Measurements from ENCODE around the gene WWP2.

The WWP2 gene

GRCh38 chr16:69859105-69859989, 97.2 kb downstream of the WWP2 start:
- no peak for DNase-seq

- no peak for DNase-seq
Observed at GRCh38 chr16:69860233-69861231, 98.4 kb downstream of the WWP2 start.

DNA sequence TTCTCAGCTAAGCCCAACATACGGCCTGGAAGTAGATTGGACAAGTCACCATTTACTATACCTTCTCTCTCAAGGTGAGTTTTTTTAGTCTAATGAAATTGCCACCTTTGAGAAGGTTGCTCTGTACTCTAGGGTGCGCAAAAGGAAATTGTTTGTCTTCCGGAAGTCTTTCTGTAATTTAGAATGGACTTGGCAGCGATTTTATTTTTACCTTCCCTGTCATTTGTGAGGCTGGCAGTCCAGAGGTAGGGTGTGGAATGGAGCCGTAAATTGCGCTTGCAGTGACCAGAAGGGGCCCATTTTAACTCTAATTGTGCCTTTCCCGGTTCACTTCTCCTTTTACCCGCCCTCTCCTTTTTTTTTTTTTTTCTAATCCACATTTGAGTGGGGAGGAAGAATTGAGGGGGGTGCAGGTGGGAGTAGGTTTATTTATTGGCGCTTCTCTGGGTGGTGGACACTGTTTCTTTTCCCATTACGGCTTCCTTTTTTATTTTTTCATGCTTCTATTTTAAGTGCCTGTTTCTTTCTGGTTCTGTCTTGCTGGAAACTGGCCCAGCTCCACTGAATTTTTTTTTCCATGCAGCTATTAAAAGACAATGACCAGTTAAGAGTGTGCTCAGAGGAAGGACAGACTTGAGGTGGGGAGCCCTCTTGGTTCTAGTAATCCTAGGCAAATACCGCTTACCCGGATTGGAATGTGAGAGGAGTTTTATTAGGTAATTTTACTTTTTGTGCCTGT, 99.3 kb downstream of the WWP2 start:
- DNase-seq: no peak

GRCh38 chr16:69863401-69864281, 101.5 kb downstream of the WWP2 start:
- DNase-seq: no peak

DNA sequence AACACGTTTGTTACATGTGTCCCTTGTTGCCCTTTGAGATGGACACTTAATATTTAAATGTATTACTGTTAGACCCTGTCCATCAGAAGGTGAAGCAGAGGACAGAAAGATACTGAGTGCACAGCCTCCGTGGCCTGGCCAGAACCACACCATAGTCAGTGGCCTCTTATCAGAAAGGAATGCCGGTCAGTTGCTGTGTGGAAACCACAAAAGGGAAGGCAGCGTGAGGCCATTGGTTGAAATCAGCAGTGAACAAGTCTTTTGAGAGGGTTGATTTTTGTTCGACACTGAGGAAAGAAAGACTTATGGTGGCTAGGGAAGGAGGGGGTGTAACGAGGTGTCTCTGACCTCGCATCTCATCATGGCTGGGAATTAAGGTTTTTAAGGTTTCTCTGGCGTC, 103.6 kb downstream of the WWP2 start:
- no peak for DNase-seq

DNA sequence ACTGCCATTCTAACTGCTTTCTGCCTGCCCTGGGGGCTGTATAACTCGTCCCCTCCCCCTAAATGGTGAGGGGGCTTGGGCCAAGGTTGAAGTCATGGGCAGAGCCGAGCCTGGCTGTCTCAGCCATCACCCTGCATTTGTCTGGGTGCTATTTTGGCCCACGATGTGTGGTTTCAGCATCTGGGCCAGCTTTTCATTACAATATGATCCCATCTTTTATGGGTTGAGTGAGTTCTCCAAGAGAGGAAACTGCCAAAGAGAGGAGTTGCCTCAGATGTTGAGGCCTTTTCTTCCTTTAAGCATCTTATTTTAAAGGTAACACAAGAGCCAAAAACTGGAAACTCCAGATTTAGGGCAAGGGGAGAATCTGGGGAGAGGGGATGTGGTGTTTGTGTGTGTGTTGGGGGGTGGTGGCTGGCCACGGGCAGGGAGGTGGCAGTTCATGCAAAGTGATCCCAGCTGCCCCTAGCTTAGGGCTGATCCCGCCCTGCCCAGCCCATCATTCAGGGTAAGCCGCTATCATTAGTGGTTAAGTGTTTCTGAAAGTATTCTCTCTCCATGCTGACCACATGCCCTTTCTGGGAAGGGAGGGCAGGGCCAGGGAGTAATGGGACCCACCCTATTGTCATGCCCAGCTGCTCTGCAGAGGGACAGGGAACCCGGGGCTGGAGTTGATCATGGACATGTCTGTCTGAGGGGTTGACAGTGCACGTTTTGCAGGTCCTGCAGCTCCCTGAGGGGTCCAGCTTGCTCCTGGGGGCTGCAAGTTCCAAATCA, 105.8 kb downstream of the WWP2 start:
- no peak for DNase-seq

DNA sequence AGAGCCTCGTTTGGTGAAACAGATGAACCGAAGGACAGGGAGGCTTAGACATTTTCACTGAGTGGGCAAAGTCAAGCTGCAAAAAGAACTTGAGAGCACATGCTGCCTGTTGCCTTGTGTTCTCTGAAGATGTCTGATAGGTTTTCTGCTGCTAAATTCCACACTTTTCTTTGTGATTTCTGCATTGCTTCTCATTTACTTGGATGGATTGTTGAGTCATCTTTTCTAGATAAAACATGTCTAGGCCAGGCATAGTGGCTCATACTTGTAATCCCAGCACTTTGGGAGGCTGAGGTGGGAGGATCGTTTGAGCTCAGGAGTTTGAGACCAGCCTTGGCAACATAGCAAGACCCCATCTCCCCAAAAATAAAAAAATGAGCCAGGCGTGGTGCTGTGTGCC, 108.6 kb downstream of the WWP2 start:
- DNase-seq: no peak

DNA sequence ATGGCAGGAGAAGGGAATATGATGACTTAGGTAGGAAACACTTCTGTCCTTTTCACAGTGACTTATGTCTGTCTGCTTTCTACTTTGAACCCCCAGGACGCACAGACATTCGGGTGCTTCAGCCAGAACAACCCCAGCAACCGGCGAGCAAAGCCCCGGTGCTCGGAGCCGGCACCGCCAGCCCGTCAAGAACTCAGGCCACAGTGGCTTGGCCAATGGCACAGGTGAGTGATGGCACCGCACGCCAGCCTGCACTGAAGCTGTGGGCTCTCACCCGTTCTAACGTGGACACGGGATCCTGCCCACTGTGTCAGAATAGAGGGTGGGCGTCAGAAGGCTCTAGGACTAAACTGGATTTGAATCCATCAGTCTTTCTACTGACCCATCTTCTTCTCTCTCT, 109.6 kb downstream of the WWP2 start:
- DNase-seq: no peak

DNA sequence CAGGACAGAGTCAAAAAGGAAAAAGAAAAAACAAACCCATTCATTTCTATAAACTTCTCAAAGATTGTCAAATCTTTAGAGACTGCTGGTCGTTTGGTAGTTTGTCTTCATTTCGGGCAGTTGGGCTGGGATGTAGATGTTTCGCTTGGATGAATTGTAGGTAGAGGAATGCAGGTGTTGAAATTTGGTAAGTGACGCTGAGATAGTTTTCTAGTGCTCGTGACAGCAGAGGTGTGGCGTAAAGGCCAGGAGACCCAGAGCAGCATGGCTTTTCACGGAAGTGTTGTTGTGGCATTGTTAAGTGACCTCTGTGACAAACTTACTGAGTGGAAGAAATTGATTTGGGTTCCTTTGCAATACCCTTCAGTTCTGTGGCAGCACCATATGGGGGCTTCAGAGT, 110.8 kb downstream of the WWP2 start:
- no peak for DNase-seq

- no peak for DNase-seq
Observed at GRCh38 chr16:69873783-69874182, 111.7 kb downstream of the WWP2 start.

DNA sequence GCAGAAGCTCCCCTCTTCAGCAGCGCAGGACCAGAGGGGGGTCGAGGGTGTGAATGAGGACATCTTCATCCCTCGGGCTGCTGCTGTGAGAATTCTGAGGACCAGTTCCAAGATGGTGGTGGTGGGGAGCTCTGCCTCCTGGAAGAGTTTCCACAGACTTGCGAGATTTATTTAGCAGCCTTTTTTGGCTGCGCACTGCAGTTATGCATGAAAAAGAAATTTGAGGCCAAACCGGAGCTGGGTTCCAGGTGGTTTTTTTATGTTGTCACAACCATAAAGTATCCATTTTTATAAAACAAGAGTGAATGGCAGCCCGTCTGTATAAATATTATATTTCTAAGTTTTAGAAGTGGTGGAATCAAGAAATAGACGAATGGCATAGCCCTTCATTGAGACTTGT, 112.1 kb downstream of the WWP2 start:
- DNase-seq: no peak

DNA sequence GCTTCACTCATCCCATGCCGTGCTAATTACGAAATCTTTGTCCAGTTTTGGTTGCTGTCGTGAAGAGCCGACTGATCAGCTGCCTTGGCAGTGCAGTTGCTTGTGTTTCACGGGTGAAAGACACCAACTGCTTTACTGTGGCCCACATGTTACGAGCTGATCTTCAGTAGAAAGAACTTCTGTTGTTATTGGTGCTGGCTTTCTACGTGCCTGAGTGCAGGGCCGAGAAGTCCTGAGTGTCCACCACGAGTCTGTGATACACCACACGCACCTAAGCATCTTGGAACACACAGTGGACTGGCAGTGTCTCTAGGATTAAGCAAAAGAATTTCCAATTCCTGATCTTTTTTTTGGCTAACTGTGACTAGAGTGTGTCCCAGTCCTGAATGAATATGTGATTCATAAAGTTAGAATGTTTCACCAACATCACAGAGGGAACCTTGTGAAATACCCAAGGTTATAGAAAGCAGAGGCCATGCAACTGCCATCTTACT, 118.6 kb downstream of the WWP2 start:
- no peak for DNase-seq

- no peak for DNase-seq
Observed at GRCh38 chr16:69881141-69881540, 119.0 kb downstream of the WWP2 start.

- DNase-seq: no peak
Observed at GRCh38 chr16:69883744-69884143, 121.6 kb downstream of the WWP2 start.

DNA sequence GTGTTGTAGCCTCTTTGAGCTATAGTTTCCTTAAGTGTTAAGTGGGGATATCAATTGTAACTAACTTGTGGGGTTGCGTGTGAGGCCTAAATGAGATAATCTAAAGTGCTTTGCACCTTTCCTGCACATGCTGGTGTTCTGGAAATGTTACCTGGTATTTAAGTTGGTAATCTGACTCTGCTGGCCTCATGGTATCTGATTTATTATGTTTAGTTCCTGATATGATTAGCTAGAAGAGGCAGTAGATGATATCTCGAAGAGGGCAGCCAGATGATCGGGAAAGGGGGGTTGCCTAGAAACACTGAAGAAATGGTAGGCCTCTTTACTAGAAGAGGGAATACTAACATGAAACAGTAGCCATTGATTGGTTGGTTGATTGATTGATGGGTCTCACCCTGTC, 123.6 kb downstream of the WWP2 start:
- no peak for DNase-seq

DNA sequence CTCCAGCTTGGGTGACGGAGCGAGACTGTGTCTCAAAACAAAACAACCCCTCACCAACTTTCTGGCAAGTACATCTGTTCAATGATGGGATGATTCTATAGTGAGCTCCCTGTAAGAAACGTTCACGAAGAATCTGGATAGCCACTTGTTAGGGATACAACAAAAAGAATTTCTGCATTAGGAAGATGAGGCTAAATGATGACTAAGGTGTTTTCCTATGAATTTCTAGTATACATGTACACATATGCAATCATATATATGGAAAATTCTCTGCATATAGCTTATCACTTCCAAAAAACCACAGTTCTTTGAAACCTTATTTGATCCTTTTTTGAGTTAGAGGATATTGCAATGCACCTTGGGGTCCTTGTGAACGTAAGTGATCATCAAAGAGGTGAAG, 124.6 kb downstream of the WWP2 start:
- no peak for DNase-seq

GRCh38 chr16:69888005-69888590, 126.0 kb downstream of the WWP2 start:
- DNase-seq: no peak

DNA sequence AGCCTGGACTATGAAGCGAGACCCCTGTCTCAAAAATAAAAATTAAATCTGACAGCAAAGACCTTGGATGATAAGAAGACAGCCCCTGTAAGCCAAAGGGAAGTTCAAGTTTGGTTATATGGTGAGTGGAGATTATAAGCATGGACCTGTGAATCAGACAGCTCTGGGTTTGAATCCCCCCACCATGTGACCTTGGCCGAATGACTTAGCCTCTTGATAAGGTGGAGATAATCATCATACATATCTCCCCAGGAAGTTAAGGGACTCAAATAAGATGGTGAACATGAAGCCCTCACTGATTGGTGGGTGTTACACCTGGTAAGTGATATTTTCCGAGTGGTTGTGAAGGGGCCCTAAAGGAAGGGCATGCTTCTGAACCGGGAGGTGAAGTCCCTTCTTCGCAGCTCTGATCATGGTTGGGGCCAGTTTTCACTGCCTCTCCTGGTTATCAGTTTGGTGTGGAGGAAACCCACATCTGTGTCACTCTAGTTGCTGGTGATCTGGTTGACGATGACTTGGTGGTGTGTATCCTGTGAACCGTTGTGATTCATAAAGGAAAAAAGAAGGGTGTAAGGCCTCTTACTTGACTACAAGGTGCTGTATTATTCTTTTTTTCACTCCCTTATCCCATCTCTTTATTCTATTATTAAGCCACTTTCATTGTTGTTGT, 127.3 kb downstream of the WWP2 start:
- no peak for DNase-seq

DNA sequence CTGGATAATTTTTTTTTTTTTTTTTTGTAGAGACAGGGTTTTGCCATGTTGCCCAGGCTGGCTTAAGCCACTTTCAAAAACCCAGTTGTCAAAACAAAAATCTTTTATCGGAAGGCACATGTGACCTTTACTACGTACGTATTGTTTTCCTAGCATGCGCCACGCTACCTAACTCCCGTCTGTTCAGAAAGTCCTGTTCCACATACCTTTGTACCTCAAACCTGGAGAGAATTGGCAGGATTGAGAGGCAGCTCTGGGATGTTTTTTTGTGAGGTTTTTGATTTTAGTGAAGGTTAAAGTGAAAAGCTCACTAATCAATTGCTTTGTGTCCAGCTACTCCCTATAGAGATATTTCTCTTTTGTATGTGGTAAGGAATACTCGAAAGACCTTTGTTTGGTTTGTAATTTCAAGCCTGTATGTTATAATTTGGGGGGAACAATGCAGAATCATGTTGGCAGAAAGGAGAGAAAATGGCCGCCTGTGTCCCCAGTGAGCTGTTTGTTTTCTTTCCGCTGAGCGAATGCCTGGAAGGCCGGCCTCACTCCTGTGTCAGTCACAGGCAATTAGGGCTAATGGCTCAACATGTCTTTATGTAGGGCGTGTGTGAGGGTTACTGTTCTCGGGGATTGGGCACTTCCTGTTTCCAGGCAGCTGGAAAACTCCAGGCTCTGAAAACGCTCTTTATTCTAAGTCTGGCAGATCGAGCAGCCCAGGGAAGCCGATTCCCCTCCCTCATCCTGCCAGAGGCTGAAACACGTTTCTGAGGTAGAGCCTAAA, 128.2 kb downstream of the WWP2 start:
- no peak for DNase-seq
